CD14-positive monocyte (primary cell): ENCODE data around the gene ARHGEF16. TPM values are rescaled to one million over a fixed set of nuclear protein-coding genes. Genes with fewer than 3 reads are reported as not detected.

ENCODE experiments used
- DNase-seq, 3 donors: peaks; one replicate each; pipeline ENCODE4 v3.0.0-alpha.2; 2011 to 2022
- H2AFZ ChIP-seq: 2 replicates; pipeline ENCODE4 v1.6.0; 2012; ENCODE audit warnings: mild to moderate bottlenecking, low read depth, low read length, inconsistent platforms; ENCODE audit not compliant: insufficient read depth, poor library complexity, severe bottlenecking
- H3K27ac ChIP-seq, 2 donors: 1 replicate in 1 of 2; 2 replicates in 1 of 2; pipeline ENCODE4 v1.5.1; 2012 to 2013; ENCODE audit warnings: low read length in 2 of 2, control low read depth in 1 of 2, inconsistent platforms in 1 of 2, low read depth in 1 of 2, mild to moderate bottlenecking in 1 of 2
- H3K27me3 ChIP-seq, 2 donors: one replicate each; pipeline versions ENCODE4 v1.6.0 to v1.6.1; 2011 to 2013; ENCODE audit warnings: low read length in 2 of 2; ENCODE audit not compliant: control insufficient read depth in 2 of 2, insufficient read depth in 2 of 2
- H3K36me3 ChIP-seq, 2 donors: replicated peaks in 1 of 2; 1 replicate in 1 of 2; 2 replicates in 1 of 2; pipeline versions ENCODE4 v1.5.1 to v1.6.1; 2012 to 2013; ENCODE audit warnings: low read length in 2 of 2, control low read depth in 1 of 2, inconsistent platforms in 1 of 2, mild to moderate bottlenecking in 1 of 2; ENCODE audit not compliant: insufficient read depth in 2 of 2, control insufficient read depth in 1 of 2
- H3K4me1 ChIP-seq, 2 donors: 1 replicate in 1 of 2; 2 replicates in 1 of 2; pipeline versions ENCODE4 v1.5.1 to v1.6.1; 2012 to 2013; ENCODE audit warnings: low read length in 2 of 2, control low read depth in 1 of 2, inconsistent platforms in 1 of 2, mild to moderate bottlenecking in 1 of 2, moderate library complexity in 1 of 2; ENCODE audit not compliant: insufficient read depth in 2 of 2, control insufficient read depth in 1 of 2
- H3K4me2 ChIP-seq: replicated peaks from 2 replicates; pipeline ENCODE3; 2012; ENCODE audit warnings: low read length, moderate library complexity, mild to moderate bottlenecking; ENCODE audit not compliant: poor library complexity, severe bottlenecking; ENCODE audit errors: extremely low read depth
- H3K4me3 ChIP-seq, 3 experiments: fragments of 200-600 bp in 1 of 3; sonication (generic) in 1 of 3; replicated peaks in 1 of 3; 1 replicate in 2 of 3; 2 replicates in 1 of 3; pipeline ENCODE4 v1.5.1; 2011 to 2013; ENCODE audit warnings: low read length in 3 of 3, mild to moderate bottlenecking in 3 of 3, control low read depth in 2 of 3, low read depth in 2 of 3, inconsistent platforms in 1 of 3, moderate library complexity in 1 of 3
- H3K79me2 ChIP-seq: 2 replicates; pipeline ENCODE4 v1.6.0; 2012; ENCODE audit warnings: mild to moderate bottlenecking, control low read depth, inconsistent platforms, low read length, moderate library complexity; ENCODE audit not compliant: insufficient read depth
- H3K9ac ChIP-seq: 2 replicates; pipeline ENCODE4 v1.6.0; 2017; ENCODE audit warnings: low read length, mild to moderate bottlenecking; ENCODE audit not compliant: insufficient read depth, poor library complexity, severe bottlenecking
- H3K9me3 ChIP-seq, 2 donors: replicated peaks in 1 of 2; 1 replicate in 1 of 2; 2 replicates in 1 of 2; pipeline versions ENCODE4 v1.5.1 to v1.6.1; 2012 to 2013; ENCODE audit warnings: low read length in 2 of 2, control low read depth in 1 of 2; ENCODE audit not compliant: control insufficient read depth in 1 of 2, insufficient read depth in 1 of 2
- H4K20me1 ChIP-seq: 2 replicates; pipeline ENCODE4 v1.6.0; 2012; ENCODE audit warnings: mild to moderate bottlenecking, low read length, control low read depth, moderate library complexity; ENCODE audit not compliant: insufficient read depth
- H3K27ac Mint-ChIP-seq, 7 donors: one replicate each; pipeline ENCODE4 v1.8.0; 2020; ENCODE audit warnings: mild to moderate bottlenecking in 7 of 7, mixed read lengths in 7 of 7, moderate library complexity in 6 of 7, inconsistent platforms in 2 of 7
- H3K27me3 Mint-ChIP-seq, 3 donors: one replicate each; pipeline ENCODE4 v1.8.0; 2021 to 2022; ENCODE audit warnings: low read depth in 3 of 3, mild to moderate bottlenecking in 3 of 3, mixed read lengths in 3 of 3, moderate library complexity in 3 of 3, inconsistent platforms in 1 of 3
- H3K36me3 Mint-ChIP-seq, 2 donors: one replicate each; pipeline ENCODE4 v1.8.0; 2020; ENCODE audit warnings: mixed read lengths in 2 of 2, inconsistent platforms in 1 of 2, mild to moderate bottlenecking in 1 of 2
- H3K4me1 Mint-ChIP-seq: one replicate; pipeline ENCODE4 v1.8.0; 2020; ENCODE audit warnings: mild to moderate bottlenecking, mixed read lengths
- H3K4me3 Mint-ChIP-seq, 2 donors: one replicate each; pipeline ENCODE4 v1.8.0; 2020; ENCODE audit warnings: mild to moderate bottlenecking in 2 of 2, mixed read lengths in 2 of 2, moderate library complexity in 1 of 2
- H3K9me3 Mint-ChIP-seq, 7 donors: one replicate each; pipeline ENCODE4 v1.8.0; 2020 to 2022; ENCODE audit warnings: mixed read lengths in 7 of 7, mild to moderate bottlenecking in 6 of 7, moderate library complexity in 6 of 7, inconsistent platforms in 2 of 7
- CTCF ChIP-seq: fragments of 200-600 bp; IDR thresholded peaks from one replicate; pipeline ENCODE4 v1.8.0; 2022; ENCODE audit warnings: antibody characterized with exemption, mild to moderate bottlenecking
- WGBS: methylation state at CpG from one replicate; pipeline ENCODE4 v1.1.5; 2013; ENCODE audit warnings: missing lambda C conversion rate; ENCODE audit not compliant: insufficient coverage; 5-methylcytosine and 5-hydroxymethylcytosine counted together
- intact Hi-C, 2 donors: fragments of 100-400 bp; cut with micrococcal nuclease; formaldehyde crosslinking; loops; one replicate each; pipeline versions ENCODE4 v1.15.0 to v1.15.1; 2023
- polyA plus RNA-seq, 3 donors: library from polyadenylated mRNA; depleted of rRNA in 1 of 3; unstranded in 2 of 3; stranded (reverse) in 1 of 3; fragments of 300-500 nt in 2 of 3; fragments of >200 nt in 1 of 3; fragmentation: Illumina TruSeq in 2 of 3; gene quantifications; 1 replicate in 2 of 3; 2 replicates in 1 of 3; pipeline ENCODE4 v1.2.3, GENCODE V29; 2012 to 2021

The ARHGEF16 gene
- polyA plus RNA-seq, 3 donors: not detected

GRCh38 chr1:3468236-3469103 lies 14.0 kb downstream of the ARHGEF16 start:
- no peaks in the 10 kb centered on the region for H3K36me3 Mint-ChIP-seq
- Histone ChIP-seq H4K20me1 (no peaks in the 10 kb centered on the region), H3K4me3 (no peak overlapping the region), H3K9me3 (no peaks in the 10 kb centered on the region), H3K27ac (no peak overlapping the region), H3K36me3 (no peaks in the 10 kb centered on the region), H3K4me1 (no peaks in the 10 kb centered on the region), H3K4me2 (no peak overlapping the region), H3K79me2 (no peaks in the 10 kb centered on the region), H3K9ac (no peak overlapping the region), H2AFZ (no peak overlapping the region), H3K27me3 (no peaks in the 10 kb centered on the region)
- H3K27ac Mint-ChIP-seq: no peak overlapping the region
- H3K9me3 Mint-ChIP-seq: peaks cover 0 to 1% (median 0%) of the 10 kb centered on the region in 7 donors
- H3K27me3 Mint-ChIP-seq: peaks cover 2 to 5% (median 4%) of the 10 kb centered on the region in 3 donors
- H3K4me1 Mint-ChIP-seq: no peaks in the 10 kb centered on the region
- intact Hi-C loops: no loop called here
- DNase-seq: no peak
- WGBS: 90% methylated on average over 32 of the region's 34 CpGs
- no peak overlapping the region for H3K4me3 Mint-ChIP-seq
- TF ChIP-seq CTCF: no peak

GRCh38 chr1:3469104-3469848 lies 14.8 kb downstream of the ARHGEF16 start:
- Histone ChIP-seq H3K79me2 (no peaks in the 10 kb centered on the region), H2AFZ (no peak overlapping the region), H3K4me1 (no peaks in the 10 kb centered on the region), H3K9me3 (no peaks in the 10 kb centered on the region), H3K27me3 (no peaks in the 10 kb centered on the region), H3K27ac (no peak overlapping the region), H4K20me1 (no peaks in the 10 kb centered on the region), H3K9ac (no peak overlapping the region), H3K36me3 (no peaks in the 10 kb centered on the region), H3K4me2 (no peak overlapping the region), H3K4me3 (no peak overlapping the region)
- 94% methylated on average over 29 of the region's 31 CpGs for WGBS
- intact Hi-C loops: no loop called here
- Mint-ChIP-seq H3K27ac (no peak overlapping the region), H3K4me1 (no peaks in the 10 kb centered on the region), H3K27me3 (peaks cover 2 to 5% (median 4%) of the 10 kb centered on the region in 3 donors), H3K9me3 (peaks cover 0 to 1% (median 0%) of the 10 kb centered on the region in 7 donors), H3K36me3 (no peaks in the 10 kb centered on the region), H3K4me3 (no peak overlapping the region)
- no peak for TF ChIP-seq CTCF
- DNase-seq: no peak
